Thoracic aorta (tissue), 2 donors: ENCODE results near the gene MAP3K5. TPM values are rescaled to one million over a fixed set of nuclear protein-coding genes. Genes with fewer than 3 reads are reported as not detected.

Source experiments
- ATAC-seq: fragments of 150-250 bp; one replicate; pipeline ENCODE4 v1.8.0; 2017; ENCODE audit warnings: low read depth; ENCODE audit not compliant: insufficient number of reproducible peaks, low FRiP score
- DNase-seq: peaks from one replicate; pipeline ENCODE4 v3.0.0-alpha.2; 2020; ENCODE audit warnings: low spot score
- H3K27ac ChIP-seq, 2 donors: fragments of 200-600 bp; sonication (generic); 1 replicate in 1 of 2; 2 replicates in 1 of 2; pipeline ENCODE4 v1.5.1; 2016; ENCODE audit warnings: mild to moderate bottlenecking in 2 of 2, moderate library complexity in 2 of 2
- H3K27me3 ChIP-seq: fragments of 200-600 bp; sonication (generic); replicated peaks from 2 replicates; pipeline ENCODE4 v1.6.0; 2016; ENCODE audit warnings: mild to moderate bottlenecking; ENCODE audit not compliant: insufficient read depth
- H3K36me3 ChIP-seq: fragments of 200-600 bp; sonication (generic); one replicate; pipeline ENCODE4 v1.5.1; 2016
- H3K4me1 ChIP-seq, 2 donors: fragments of 200-600 bp; sonication (generic); 1 replicate in 1 of 2; 2 replicates in 1 of 2; pipeline versions ENCODE4 v1.5.1 to v1.6.0; 2016; ENCODE audit warnings: low read depth in 2 of 2, mild to moderate bottlenecking in 1 of 2; ENCODE audit not compliant: control insufficient read depth in 1 of 2
- H3K4me3 ChIP-seq: fragments of 200-600 bp; sonication (generic); 2 replicates; pipeline ENCODE4 v1.5.1; 2016; ENCODE audit warnings: mild to moderate bottlenecking
- H3K9me3 ChIP-seq: fragments of 200-600 bp; sonication (generic); 2 replicates; pipeline ENCODE4 v1.5.1; 2016
- CTCF ChIP-seq: fragments of 200-600 bp; sonication (generic); IDR thresholded peaks from one replicate; pipeline ENCODE4 v1.5.1; 2019; ENCODE audit warnings: antibody characterized with exemption
- total RNA-seq, 2 donors: library from RNA; depleted of rRNA; stranded (reverse); fragments of >200 nt; gene quantifications; one replicate each; pipeline versions ENCODE4 v1.1.0 to v1.2.3, GENCODE V29; 2016

Gene MAP3K5
- total RNA-seq, 2 donors from 2014 or later = 73.6 to 101 TPM

- Histone ChIP-seq H3K4me1 (peaks cover 8 to 23% of the 10 kb centered on the region in 2 donors), H3K9me3 (no peaks in the 10 kb centered on the region), H3K36me3 (peaks cover 20% of the 10 kb centered on the region), H3K27me3 (no peaks in the 10 kb centered on the region), H3K27ac (no peak overlapping the region), H3K4me3 (no peak overlapping the region)
- no peak for ATAC-seq
- TF ChIP-seq CTCF = no peak
- DNase-seq = no peak
Measured at GRCh38 chr6:136640132-136640915, 152.0 kb downstream of the MAP3K5 start.

- Histone ChIP-seq H3K27me3 (no peaks in the 10 kb centered on the region), H3K36me3 (peaks cover 23% of the 10 kb centered on the region), H3K4me1 (peaks cover 8 to 17% of the 10 kb centered on the region in 2 donors), H3K27ac (no peak overlapping the region), H3K9me3 (no peaks in the 10 kb centered on the region), H3K4me3 (no peak overlapping the region)
- TF ChIP-seq CTCF = no peak
- ATAC-seq (no peak), DNase-seq (no peak)
Measured at GRCh38 chr6:136639702-136640101, 152.6 kb downstream of the MAP3K5 start.

GRCh38 chr6:136635615-136636014 is 156.7 kb downstream of the MAP3K5 start:
- H3K27me3 ChIP-seq = no peaks in the 10 kb centered on the region
- H3K36me3 ChIP-seq = peaks cover 42% of the 10 kb centered on the region
- H3K9me3 ChIP-seq = no peaks in the 10 kb centered on the region
- no peak for TF ChIP-seq CTCF
- no peak overlapping the region for H3K27ac ChIP-seq
- peaks cover 5 to 13% of the 10 kb centered on the region in 2 donors for H3K4me1 ChIP-seq
- DNase-seq = no peak
- ATAC-seq = no peak
- H3K4me3 ChIP-seq = no peak overlapping the region

GRCh38 chr6:136633355-136633754 is 158.9 kb downstream of the MAP3K5 start:
- ATAC-seq = no peak
- H3K36me3 ChIP-seq = peaks cover 42% of the 10 kb centered on the region
- no peaks in the 10 kb centered on the region for H3K27me3 ChIP-seq
- DNase-seq = no peak
- H3K4me1 ChIP-seq = peaks cover 5 to 13% of the 10 kb centered on the region in 2 donors
- H3K27ac ChIP-seq = no peak overlapping the region
- H3K9me3 ChIP-seq = no peaks in the 10 kb centered on the region
- no peak overlapping the region for H3K4me3 ChIP-seq
- TF ChIP-seq CTCF = no peak

- DNase-seq (no peak), ATAC-seq (no peak)
- H3K9me3 ChIP-seq = no peaks in the 10 kb centered on the region
Measured at GRCh38 chr6:136628996-136629395, 163.3 kb downstream of the MAP3K5 start.

More at GRCh38 chr6:136628996-136629395, 163.3 kb downstream of the MAP3K5 start:
- no peaks in the 10 kb centered on the region for H3K27me3 ChIP-seq
- H3K27ac ChIP-seq = no peak overlapping the region
- no peak overlapping the region for H3K4me3 ChIP-seq
- no peak for TF ChIP-seq CTCF
- H3K36me3 ChIP-seq = peaks cover 13% of the 10 kb centered on the region
- H3K4me1 ChIP-seq = peaks cover under 1 to 13% of the 10 kb centered on the region in 2 donors
